ENCODE results near the gene LAMA5. TPM values are rescaled to one million over a fixed set of nuclear protein-coding genes. Genes with fewer than 3 reads are reported as not detected.

The LAMA5 gene
- total and polyA plus RNA-seq, 2 experiments from 2014 or later, result 201 to 298 TPM

DNA sequence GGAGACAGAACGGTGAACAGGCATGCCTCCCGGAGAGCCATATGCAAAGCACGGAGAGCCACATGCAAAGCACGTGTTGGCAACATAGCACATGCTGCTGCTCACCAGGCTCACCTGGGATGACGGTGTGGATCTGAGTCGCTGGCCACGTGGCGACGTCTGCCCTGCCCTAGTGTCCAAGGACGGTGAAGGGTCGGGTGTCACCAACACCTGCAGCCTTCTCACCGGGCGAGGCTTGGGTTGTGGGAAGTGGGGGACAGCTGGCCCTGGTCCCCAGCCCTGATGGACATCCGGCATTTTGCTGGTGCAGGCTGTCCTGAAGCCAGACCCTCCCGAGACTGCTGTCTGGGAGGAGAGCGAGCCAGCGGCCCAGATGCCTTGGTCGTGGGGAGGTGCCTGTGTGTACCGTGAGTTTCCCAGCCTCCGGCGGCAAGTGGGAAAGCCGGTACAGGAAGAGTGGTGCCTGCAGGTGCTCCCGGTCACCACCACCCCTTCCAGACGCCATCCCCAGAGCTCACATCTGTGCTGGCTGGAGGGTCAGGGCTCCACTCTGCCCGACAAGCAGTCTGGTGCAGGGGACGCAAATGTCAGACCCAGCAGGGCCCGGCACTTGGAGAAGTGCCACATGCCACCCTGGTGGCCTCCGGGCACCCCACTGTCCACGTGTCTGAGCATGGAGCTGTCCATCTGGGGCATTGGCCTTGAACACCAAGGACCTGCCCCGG lies 70.2 kb downstream of the LAMA5 start (continued):
- TF ChIP-seq ZNF462 (CRISPR knock-in tag; IDR thresholded peaks at IDR 0.05) (no peak), CREB1 (CRISPR knock-in tag; IDR thresholded peaks at IDR 0.05; ENCODE audit: low read depth) (no peak), EZH2 (IDR thresholded peaks at IDR 0.05; ENCODE audit: low read depth, unreplicated experiment) (no peak)

DNA sequence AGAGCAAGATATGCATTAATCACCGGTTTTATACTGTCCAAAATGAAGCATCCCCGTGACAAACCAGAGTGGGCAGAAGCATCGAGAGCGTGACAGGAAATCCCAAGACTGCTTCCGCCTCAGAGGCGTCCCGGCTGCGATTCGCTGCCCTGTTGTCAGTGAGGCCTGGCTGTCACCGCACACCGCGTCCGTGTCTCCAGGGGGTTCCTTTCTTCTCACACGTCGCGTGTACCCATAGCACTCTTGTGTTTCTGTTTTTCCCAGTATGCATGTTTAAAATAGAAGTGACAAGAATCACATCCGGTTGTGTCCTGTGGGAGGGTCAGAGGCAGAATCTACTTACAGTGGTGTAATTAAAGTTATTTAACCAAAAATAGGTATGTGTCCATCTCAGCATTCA lies 72.6 kb downstream of the LAMA5 start:
- ATAC-seq, result no peak
- Mint-ChIP-seq H3K4me1 (no peaks in the 10 kb centered on the region), H3K27ac (no peak overlapping the region), H3K4me3 (no peak overlapping the region), H3K27me3 (ENCODE audit: insufficient read depth, low read depth, poor library complexity) (peaks cover 7% of the 10 kb centered on the region), H3K36me3 (ENCODE audit: low read depth) (peaks cover 33% of the 10 kb centered on the region), H3K9me3 (no peaks in the 10 kb centered on the region)
- no peaks in the 10 kb centered on the region for H3K36me3 ChIP-seq (ENCODE audit: insufficient read depth)
- 0 out of 2 replicates have a peak, but pooled peaks cover 5% of the 10 kb centered on the region for H3F3A ChIP-seq (replicated peaks; ENCODE audit: low read depth)
- H3K4me1 ChIP-seq (ENCODE audit: insufficient read depth), result no peaks in the 10 kb centered on the region
- no peak for DNase-seq (ENCODE audit: low spot score)
- no peaks in the 10 kb centered on the region for H3K9me2 ChIP-seq (ENCODE audit: insufficient read depth)
- no peak overlapping the region for H3K4me2 ChIP-seq
- no peaks in the 10 kb centered on the region; the same call in 1 of the 2 replicates for H4K20me1 ChIP-seq (replicated peaks; ENCODE audit: insufficient read depth)
- no peak overlapping the region for H3K4me3 ChIP-seq
- no peak overlapping the region for H3K27ac ChIP-seq (ENCODE audit: low read depth)
- no peaks in the 10 kb centered on the region for H3K79me2 ChIP-seq (replicated peaks; ENCODE audit: insufficient read depth)
- H3K27me3 ChIP-seq (ENCODE audit: insufficient read depth), result no peaks in the 10 kb centered on the region
- H2AFZ ChIP-seq, result no peak overlapping the region
- TF ChIP-seq ETS1 (IDR thresholded peaks at IDR 0.05) (no peak), EZH2 (IDR thresholded peaks at IDR 0.05; ENCODE audit: low read depth, unreplicated experiment) (no peak), NANOG (IDR thresholded peaks at IDR 0.05; ENCODE audit: borderline replicate concordance) (no peak), ZNF462 (CRISPR knock-in tag; IDR thresholded peaks at IDR 0.05) (no peak)

Data from GM23338 (cell line).